ENCODE data around the gene TMEM150C. TPM values are rescaled to one million over a fixed set of nuclear protein-coding genes. Genes with fewer than 3 reads are reported as not detected.
"Not testable (repeated sequence)": the region's sequence is repeated elsewhere in the genome, so short reads cannot be mapped to it uniquely, and the experiment has no call there.

Gene TMEM150C
- total and polyA plus RNA-seq, 2 donors (not counting 1 experiment from before 2014, with no cell fraction given), result 0.24 to 1.2 TPM

DNA sequence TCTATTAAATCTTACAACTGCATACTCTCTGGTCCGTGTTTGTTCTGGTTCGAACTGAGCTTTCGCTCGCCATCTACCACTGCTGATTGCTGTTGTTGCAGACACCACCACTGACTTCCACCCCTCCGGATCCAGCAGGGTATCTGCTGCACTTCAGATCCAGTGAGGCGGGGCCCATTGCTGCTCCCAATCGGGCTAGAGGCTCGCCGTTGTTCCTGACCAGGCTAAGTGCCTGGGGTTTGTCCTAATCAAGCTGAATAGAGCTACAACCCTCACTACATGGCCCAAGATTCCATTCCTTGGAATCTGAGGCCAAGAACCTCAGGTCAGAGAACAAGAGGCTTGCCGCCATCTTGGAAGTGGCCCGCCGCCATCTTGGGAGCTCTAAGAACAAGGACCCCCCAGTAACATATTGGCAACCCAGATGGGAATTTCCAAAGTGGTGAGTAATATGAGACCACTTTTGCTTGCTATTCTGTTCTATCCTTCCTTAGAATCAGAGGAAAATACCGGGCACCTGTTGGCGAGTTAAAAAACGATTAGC is 88.1 kb downstream of the TMEM150C start:
- H3K36me3 ChIP-seq (ENCODE audit: control insufficient read depth, insufficient read depth, low read length), result no peaks in the 10 kb centered on the region
- TF ChIP-seq CTCF (conservative IDR thresholded peaks at IDR 0.05 in 1 of 2, IDR thresholded peaks at IDR 0.05 in 1 of 2; ENCODE audit: low read depth in 1 of 2, low read length in 2 of 2) (no peak), EZH2 (IDR thresholded peaks at IDR 0.05; ENCODE audit: low read length, missing control alignments) (no peak)

GRCh38 chr4:82473080-82473479 is 88.7 kb downstream of the TMEM150C start:
- H3K27me3 ChIP-seq (ENCODE audit: control insufficient read depth, insufficient read depth, low read length); H3K4me2 ChIP-seq (ENCODE audit: extremely low read depth, insufficient read depth, low read length); H3K27ac ChIP-seq (ENCODE audit: insufficient read depth, low read length); H4K20me1 ChIP-seq (ENCODE audit: control insufficient read depth, extremely low read depth, insufficient read depth, low read length); H3K36me3 ChIP-seq (ENCODE audit: control insufficient read depth, insufficient read depth, low read length); H3K79me2 ChIP-seq (ENCODE audit: control insufficient read depth, insufficient read depth, low read length); H2AFZ ChIP-seq (ENCODE audit: low read length); H3K4me3 ChIP-seq (replicated peaks in 1 of 4; ENCODE audit: control extremely low read depth in 1 of 4, insufficient read depth in 1 of 4, low read depth in 3 of 4, low read length in 4 of 4); H3K9ac ChIP-seq (ENCODE audit: insufficient read depth, low read length); H3K4me1 ChIP-seq (ENCODE audit: control insufficient read depth, extremely low read depth, insufficient read depth, low read length); H3K9me3 ChIP-seq (ENCODE audit: control insufficient read depth, insufficient read depth, low read depth, low read length); DNase-seq (ENCODE audit: low read depth in 2 of 2): not testable (repeated sequence)

More for the DNA sequence above, 88.1 kb downstream of the TMEM150C start:
- Histone ChIP-seq H3K27ac (ENCODE audit: insufficient read depth, low read length) (no peak overlapping the region), H4K20me1 (ENCODE audit: control insufficient read depth, extremely low read depth, insufficient read depth, low read length) (no peaks in the 10 kb centered on the region), H3K4me1 (ENCODE audit: control insufficient read depth, extremely low read depth, insufficient read depth, low read length) (no peaks in the 10 kb centered on the region), H2AFZ (ENCODE audit: low read length) (no peak overlapping the region), H3K4me3 (replicated peaks in 1 of 4; ENCODE audit: control extremely low read depth in 1 of 4, insufficient read depth in 1 of 4, low read depth in 3 of 4, low read length in 4 of 4) (no peak overlapping the region), H3K9me3 (ENCODE audit: control insufficient read depth, insufficient read depth, low read depth, low read length) (no peaks in the 10 kb centered on the region), H3K4me2 (ENCODE audit: extremely low read depth, insufficient read depth, low read length) (no peak overlapping the region), H3K79me2 (ENCODE audit: control insufficient read depth, insufficient read depth, low read length) (no peaks in the 10 kb centered on the region), H3K27me3 (ENCODE audit: control insufficient read depth, insufficient read depth, low read length) (no peaks in the 10 kb centered on the region), H3K9ac (ENCODE audit: insufficient read depth, low read length) (no peak overlapping the region)
- no peak for DNase-seq (ENCODE audit: low read depth in 2 of 2)

GRCh38 chr4:82469791-82470345 is 91.9 kb downstream of the TMEM150C start:
- no peak overlapping the region for H3K9ac ChIP-seq (ENCODE audit: insufficient read depth, low read length)
- no peak for TF ChIP-seq EZH2 (IDR thresholded peaks at IDR 0.05; ENCODE audit: low read length, missing control alignments)
- TF ChIP-seq CTCF (conservative IDR thresholded peaks at IDR 0.05 in 1 of 2, IDR thresholded peaks at IDR 0.05 in 1 of 2; ENCODE audit: low read depth in 1 of 2, low read length in 2 of 2), result no peak
- H3K9me3 ChIP-seq (ENCODE audit: control insufficient read depth, insufficient read depth, low read depth, low read length), result no peaks in the 10 kb centered on the region
- no peaks in the 10 kb centered on the region for H3K79me2 ChIP-seq (ENCODE audit: control insufficient read depth, insufficient read depth, low read length)
- H2AFZ ChIP-seq (ENCODE audit: low read length), result no peak overlapping the region
- DNase-seq (ENCODE audit: low read depth in 2 of 2), result peak; percentile 45 to 74
- H3K4me3 ChIP-seq (replicated peaks in 1 of 4; ENCODE audit: control extremely low read depth in 1 of 4, insufficient read depth in 1 of 4, low read depth in 3 of 4, low read length in 4 of 4), result no peak overlapping the region
- H3K36me3 ChIP-seq (ENCODE audit: control insufficient read depth, insufficient read depth, low read length), result no peaks in the 10 kb centered on the region
- no peak overlapping the region for H3K27ac ChIP-seq (ENCODE audit: insufficient read depth, low read length)
- no peaks in the 10 kb centered on the region for H3K27me3 ChIP-seq (ENCODE audit: control insufficient read depth, insufficient read depth, low read length)
- no peaks in the 10 kb centered on the region for H3K4me1 ChIP-seq (ENCODE audit: control insufficient read depth, extremely low read depth, insufficient read depth, low read length)
- H3K4me2 ChIP-seq (ENCODE audit: extremely low read depth, insufficient read depth, low read length), result no peak overlapping the region
- no peaks in the 10 kb centered on the region for H4K20me1 ChIP-seq (ENCODE audit: control insufficient read depth, extremely low read depth, insufficient read depth, low read length)
